CD4-positive, alpha-beta T cell treated with Interleukin-1 beta for 1 hour (primary cell): Measurements from ENCODE around the gene SLC34A1.

Source experiments
- DNase-seq, 2 donors: peaks; one replicate each; pipeline ENCODE4 v3.0.0-alpha.2; 2020 to 2022

SLC34A1 gene

GRCh38 chr5:177389241-177390169, 5.3 kb downstream of the SLC34A1 start:
- DNase-seq, result peak; percentile 59 to 70

- DNase-seq, result peak; percentile 88 to 90
Observed at GRCh38 chr5:177390363-177391300, 6.4 kb downstream of the SLC34A1 start.

GRCh38 chr5:177392765-177393164, 8.5 kb downstream of the SLC34A1 start:
- DNase-seq, result no peak

GRCh38 chr5:177393206-177393765, 9.1 kb downstream of the SLC34A1 start:
- DNase-seq, result no peak

- DNase-seq, result no peak
Observed at GRCh38 chr5:177393990-177394389, 9.8 kb downstream of the SLC34A1 start.

- DNase-seq, result no peak
Observed at GRCh38 chr5:177396078-177396477, 11.8 kb downstream of the SLC34A1 start.

- DNase-seq, result no peak
Observed at GRCh38 chr5:177396807-177397206, 12.6 kb downstream of the SLC34A1 start.

GRCh38 chr5:177397875-177398390, 13.7 kb downstream of the SLC34A1 start:
- no peak for DNase-seq

- DNase-seq, result no peak
Observed at GRCh38 chr5:177399997-177400868, 16.0 kb downstream of the SLC34A1 start, which contains the start of gene PFN3. TSS of gene PFN3 (minus strand) at chr5:177400661. CDS start at chr5:177400576, 85 bp downstream.

- DNase-seq, result peak; percentile 68 to 74
Observed at GRCh38 chr5:177402271-177403043, 18.2 kb downstream of the SLC34A1 start.

- peak; percentile 63 to 65 for DNase-seq
Observed at GRCh38 chr5:177403102-177403791, 19.0 kb downstream of the SLC34A1 start.

GRCh38 chr5:177403792-177404640, 19.8 kb downstream of the SLC34A1 start:
- peak; percentile 90 to 91 for DNase-seq

GRCh38 chr5:177404641-177405179, 20.5 kb downstream of the SLC34A1 start:
- no peak for DNase-seq

GRCh38 chr5:177405312-177405711, 21.1 kb downstream of the SLC34A1 start:
- no peak for DNase-seq

GRCh38 chr5:177405805-177406204, 21.6 kb downstream of the SLC34A1 start:
- DNase-seq, result peak; percentile 27 to 73

GRCh38 chr5:177409043-177409801, 25.0 kb downstream of the SLC34A1 start, which contains the start of gene F12:
TSS of gene F12 (minus strand) at chr5:177409564. CDS start at chr5:177409527, 37 bp downstream.
- no peak for DNase-seq

- DNase-seq, result no peak
Observed at GRCh38 chr5:177410575-177410974, 26.3 kb downstream of the SLC34A1 start.
